ENCODE measurements around the gene CWC15.
"Not testable (repeated sequence)": the region's sequence is repeated elsewhere in the genome, so short reads cannot be mapped to it uniquely, and the experiment has no call there.

Gene CWC15

DNA sequence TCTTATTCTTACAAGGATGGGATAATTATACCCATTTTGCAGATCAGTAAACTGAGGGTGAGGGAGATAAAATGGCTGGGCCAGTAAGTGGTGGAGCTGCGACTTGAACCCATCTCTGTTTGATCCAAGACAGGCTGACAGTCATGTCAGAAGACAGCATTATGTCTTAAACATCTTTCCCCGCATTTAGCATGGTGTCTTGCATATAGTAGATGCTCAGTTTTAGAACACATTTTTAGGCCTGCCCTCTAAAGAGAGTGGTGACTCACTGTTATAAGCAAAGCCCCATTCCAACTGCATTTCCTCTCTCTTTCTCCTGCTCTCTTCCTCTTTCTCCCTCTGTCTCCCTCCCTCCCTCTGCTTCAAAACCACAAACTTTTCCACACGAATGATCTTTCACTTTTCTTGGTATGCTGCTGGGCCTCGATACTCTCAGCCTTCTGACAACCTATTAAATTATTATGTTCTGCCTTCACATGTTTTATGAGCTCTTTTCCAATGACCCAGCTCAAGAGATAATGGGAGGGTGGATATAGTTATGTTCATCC is 25.2 kb downstream of the CWC15 start:
- no peak for DNase-seq

GRCh38 chr11:94946812-94947211 is 26.5 kb downstream of the CWC15 start:
- no peak for DNase-seq

DNA sequence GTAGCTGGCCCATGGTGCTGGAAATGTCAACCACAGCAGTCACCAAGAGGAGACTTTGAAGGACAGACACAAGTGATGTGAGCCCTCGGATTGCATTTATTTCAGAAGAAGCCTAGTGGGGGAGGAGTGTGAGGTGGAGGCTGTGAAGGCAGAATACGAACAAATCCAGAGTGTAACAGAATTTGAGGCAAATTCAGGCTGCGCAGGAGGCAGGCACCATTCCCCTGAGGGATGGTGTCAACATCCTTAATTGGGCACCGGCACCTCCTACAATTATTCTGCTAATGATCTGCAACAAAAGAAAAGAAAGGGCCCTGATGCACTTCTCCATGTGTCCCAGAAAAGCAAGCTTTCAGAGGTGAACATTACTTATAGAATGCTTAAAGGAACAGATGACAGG is 32.2 kb downstream of the CWC15 start:
- DNase-seq, result no peak

GRCh38 chr11:94939346-94939745 is 34.0 kb downstream of the CWC15 start:
- no peak for DNase-seq

DNA sequence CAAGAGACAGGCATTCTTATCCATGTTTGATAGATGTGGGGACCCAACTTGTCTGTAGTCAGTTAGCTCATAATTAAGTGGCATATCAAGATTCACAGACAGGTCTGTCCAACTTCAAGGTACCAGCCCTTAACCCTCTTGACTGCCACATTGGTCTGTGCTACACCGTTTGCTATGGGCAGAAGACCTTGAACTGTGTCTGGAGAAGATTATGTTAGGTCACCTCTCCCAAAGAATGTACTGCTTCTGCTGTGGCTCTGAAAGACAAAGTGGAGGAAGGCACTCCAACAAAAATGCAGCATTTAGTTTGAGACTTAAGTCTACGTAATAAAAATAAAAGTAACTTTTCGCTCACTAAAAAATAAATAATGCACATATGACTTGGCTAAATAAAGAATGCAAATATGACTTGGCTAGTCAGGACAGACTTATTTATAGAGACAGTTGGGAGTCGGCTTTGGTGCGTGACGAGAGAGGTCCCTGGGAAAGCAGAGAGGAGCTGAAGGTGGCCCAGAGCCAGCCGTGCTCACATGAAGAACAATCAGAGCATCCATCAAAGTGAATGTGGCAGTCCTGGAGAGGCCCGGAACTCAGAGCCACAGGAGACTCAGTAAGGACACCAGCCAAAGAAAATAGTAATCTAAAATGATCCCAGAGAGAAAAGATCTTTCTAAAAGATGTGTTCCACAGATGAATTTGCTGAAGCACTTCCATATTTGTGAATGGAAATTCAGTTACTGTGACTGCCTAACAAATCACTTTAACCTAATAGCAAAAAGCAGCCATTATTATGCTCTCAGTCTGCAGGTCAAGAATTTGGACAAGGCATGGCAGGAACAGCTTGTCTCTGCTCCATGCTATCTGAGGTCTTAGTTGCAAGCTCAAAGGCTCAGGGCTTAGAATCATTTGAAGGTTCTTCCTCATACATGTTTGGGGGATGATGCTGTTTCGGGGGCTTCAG is 35.0 kb downstream of the CWC15 start:
- DNase-seq, result no peak

GRCh38 chr11:94934846-94935245 is 38.5 kb downstream of the CWC15 start:
- DNase-seq, result no peak

GRCh38 chr11:94934362-94934761 is 39.0 kb downstream of the CWC15 start:
- no peak for DNase-seq

- no peak for DNase-seq
Measured at GRCh38 chr11:94933223-94934130, 39.9 kb downstream of the CWC15 start.

DNA sequence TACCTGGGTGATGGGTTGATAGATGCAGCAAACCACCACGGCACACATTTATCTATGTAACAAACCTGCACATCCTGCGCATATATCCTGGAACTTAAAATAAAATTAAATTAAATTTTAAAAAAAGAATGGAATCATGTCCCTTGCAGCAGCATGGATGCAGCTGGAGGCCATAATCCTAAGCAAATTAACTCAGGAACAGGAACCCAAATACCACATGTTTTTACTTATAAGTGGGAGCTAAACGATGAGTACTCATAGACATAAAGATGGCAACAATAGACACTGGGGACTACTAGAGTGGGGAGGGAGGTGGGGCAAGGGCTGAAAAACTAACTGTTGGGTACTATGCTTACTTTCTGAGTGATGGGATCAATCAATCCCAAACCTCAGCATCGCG is 40.9 kb downstream of the CWC15 start:
- no peak for DNase-seq

GRCh38 chr11:94932072-94932471 is 41.3 kb downstream of the CWC15 start:
- not testable (repeated sequence) for DNase-seq

DNA sequence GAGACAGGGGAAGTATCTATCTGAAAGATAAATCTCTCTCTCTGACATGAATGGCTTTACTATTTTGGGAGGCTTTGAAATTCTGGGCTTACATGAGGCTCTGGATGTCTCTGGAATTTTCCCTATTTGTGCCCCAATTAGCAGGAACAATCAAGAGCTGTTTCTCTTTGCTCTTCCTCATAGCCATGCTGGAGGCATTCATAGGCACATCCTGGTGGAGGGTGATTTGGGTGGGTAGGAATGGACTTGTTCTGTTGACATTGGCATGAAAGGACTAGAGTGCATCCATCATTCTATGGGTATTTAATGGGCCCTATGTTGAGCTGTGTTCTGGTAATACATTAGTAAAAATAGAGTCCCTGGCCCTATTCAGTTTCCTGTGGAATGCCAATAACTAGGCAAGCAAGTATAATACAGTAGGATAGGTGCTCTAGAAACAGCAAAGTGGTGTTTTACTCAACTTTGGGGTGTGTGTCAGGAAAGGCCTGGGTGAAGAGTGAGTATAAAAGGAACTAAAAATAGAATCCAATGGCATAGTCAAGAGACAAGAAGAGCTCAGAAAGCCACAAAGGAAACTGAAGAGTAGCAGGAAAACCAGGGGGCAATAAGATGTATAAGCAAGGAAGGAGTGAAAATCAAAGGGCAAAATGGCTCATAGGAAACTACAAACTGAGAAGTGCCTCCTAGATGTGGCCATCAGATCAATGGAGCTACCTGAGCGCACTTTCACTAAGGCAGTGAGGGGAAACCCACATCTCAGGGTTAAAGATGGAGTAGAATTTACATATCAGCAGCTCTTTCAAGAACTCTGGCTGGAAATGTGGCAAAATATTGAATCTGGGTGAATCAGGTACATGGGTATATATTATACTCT is 45.0 kb downstream of the CWC15 start:
- DNase-seq, result no peak

GRCh38 chr11:94926698-94927237 is 46.6 kb downstream of the CWC15 start:
- DNase-seq, result no peak

DNA sequence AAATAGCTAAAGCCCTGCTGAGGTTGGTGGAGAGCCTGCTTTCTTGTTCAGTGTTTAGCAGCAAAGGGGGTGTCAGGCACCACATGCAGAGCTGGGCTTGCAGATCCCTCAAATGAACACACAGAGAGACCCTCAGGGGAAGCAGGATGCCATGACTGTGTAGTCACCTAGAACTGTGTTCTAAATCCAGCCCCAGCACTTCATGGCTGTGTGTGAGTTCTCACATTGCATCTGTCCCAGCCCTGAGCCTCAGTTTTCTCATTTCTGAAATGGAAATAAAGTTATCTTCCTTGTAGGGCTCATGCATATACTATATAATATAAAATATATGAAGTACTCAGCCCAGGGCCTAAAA is 47.1 kb downstream of the CWC15 start:
- DNase-seq, result no peak

- DNase-seq, result no peak
Measured at GRCh38 chr11:94925422-94926270, 47.7 kb downstream of the CWC15 start.

- no peak for DNase-seq
Measured at GRCh38 chr11:94924612-94925011, 48.7 kb downstream of the CWC15 start.

DNA sequence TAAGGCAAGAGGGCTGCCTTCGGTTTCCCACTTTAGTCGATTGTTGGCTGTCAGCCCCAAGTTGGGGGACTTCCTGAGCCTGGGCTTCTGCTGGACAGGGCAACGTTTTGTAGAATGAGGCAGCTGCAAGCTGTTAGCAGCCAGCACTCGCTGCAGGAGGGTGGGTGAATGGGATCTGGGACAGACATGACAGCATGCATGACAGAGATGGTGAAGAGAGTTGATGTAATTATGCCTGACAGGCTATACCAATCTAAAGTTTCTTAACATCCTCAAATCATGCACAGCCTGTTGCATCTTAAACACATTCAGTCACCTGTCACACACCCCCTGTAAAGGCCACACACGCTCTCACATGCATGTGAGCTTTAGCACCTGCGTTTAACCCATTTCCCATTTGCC is 49.2 kb downstream of the CWC15 start:
- DNase-seq, result no peak

DNA sequence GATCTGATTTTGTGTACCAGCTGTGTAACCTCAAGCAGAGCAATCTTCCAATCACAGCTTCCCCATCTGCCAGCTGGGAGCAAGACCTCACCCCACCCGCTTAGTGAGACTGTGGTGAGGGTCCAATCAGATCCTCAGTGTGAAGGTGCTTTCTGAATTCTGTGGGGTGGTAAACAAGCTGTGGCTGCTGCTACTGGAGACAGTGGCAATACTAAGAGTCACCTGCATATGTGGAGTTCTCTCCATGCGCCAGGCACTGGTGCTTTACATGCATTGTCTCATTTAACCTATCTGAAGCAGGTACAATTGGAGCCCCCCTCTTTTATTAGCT is 50.4 kb downstream of the CWC15 start:
- DNase-seq, result no peak

DNA sequence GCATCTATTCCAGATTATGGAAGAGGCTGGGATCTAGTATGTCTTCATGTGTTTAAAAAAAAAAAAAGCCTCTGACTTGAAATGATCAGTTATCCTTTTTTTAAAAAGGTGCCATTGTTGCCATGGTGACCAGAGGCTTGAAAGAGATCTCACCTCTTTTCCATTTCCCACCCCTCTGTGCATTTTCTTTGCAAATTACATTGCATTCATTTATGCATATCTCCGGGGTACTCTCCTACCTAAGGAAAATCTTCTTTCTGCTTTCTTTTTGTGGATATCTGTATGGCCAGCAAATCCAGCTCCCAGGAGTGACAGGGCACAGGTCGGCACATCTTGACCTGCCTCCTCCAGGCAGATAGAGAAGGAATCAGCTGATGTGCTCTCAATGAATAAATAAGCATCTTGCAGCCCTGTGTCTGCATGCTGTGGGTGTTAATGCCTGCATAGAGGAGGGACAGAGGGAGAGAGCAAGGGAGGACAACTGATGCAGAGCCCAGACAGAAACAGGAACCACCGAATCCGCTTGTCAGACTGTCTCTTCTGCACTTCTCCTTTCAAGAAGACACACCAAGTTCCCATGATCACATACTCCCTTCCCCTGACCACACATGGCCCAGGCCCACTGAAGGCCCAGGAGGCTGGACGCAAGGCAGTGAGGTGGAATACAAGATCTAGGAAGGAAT is 50.9 kb downstream of the CWC15 start:
- DNase-seq, result no peak

DNA sequence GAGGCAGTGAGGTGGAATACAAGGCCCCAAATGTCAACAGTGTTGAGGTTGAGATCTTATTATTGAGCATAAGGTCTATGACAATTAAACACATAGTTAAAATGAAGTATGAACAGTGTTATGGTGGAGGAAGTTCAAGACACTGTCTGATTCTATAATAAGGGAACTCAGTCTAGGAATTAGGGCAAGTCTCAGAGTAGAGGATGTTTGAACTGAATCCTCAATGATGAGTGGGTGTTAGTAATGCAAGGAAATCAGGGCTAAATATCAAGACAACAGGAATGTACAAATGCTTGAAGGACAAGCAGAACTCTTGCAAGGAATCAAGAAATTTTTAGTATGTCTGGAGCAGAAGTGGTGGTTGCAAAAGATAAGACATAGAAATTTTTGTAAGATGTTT is 53.0 kb downstream of the CWC15 start:
- DNase-seq, result no peak

- not testable (repeated sequence) for DNase-seq
Measured at GRCh38 chr11:94913718-94914394, 59.5 kb downstream of the CWC15 start.
